Stimulated activated CD8-positive, alpha-beta memory T cell treated with anti-CD3 and anti-CD28 coated beads, Interleukin-15, amount 100 ng/mL, for 24 hours (primary cell): ENCODE measurements around the gene YY1.
"Not testable (repeated sequence)": the region's sequence is repeated elsewhere in the genome, so short reads cannot be mapped to it uniquely, and the experiment has no call there.

Experiments used
- DNase-seq: peaks from one replicate; pipeline ENCODE4 v3.0.0-alpha.2; 2020; ENCODE audit warnings: low read depth

Gene YY1

GRCh38 chr14:100243020-100243419 is 4.1 kb downstream of the YY1 start:
- DNase-seq = no peak

- no peak for DNase-seq
These were observed 8.0 kb downstream of the YY1 start for GRCh38 chr14:100246809-100247428.

GRCh38 chr14:100250732-100251465 is 12.0 kb downstream of the YY1 start:
- DNase-seq = no peak

GRCh38 chr14:100252684-100253083 is 13.7 kb downstream of the YY1 start:
- no peak for DNase-seq

GRCh38 chr14:100256339-100256895 is 17.5 kb downstream of the YY1 start:
- DNase-seq = no peak

- DNase-seq = no peak
These were observed 22.7 kb downstream of the YY1 start for GRCh38 chr14:100261621-100262020.

GRCh38 chr14:100262545-100262944 is 23.6 kb downstream of the YY1 start:
- no peak for DNase-seq

GRCh38 chr14:100263141-100263540 is 24.2 kb downstream of the YY1 start:
- no peak for DNase-seq

- no peak for DNase-seq
These were observed 29.0 kb downstream of the YY1 start for GRCh38 chr14:100267990-100268389.

- DNase-seq = no peak
These were observed 29.8 kb downstream of the YY1 start for GRCh38 chr14:100268591-100269207.

GRCh38 chr14:100271247-100271939 is 32.4 kb downstream of the YY1 start:
- no peak for DNase-seq

GRCh38 chr14:100274250-100274649 is 35.3 kb downstream of the YY1 start:
- DNase-seq = no peak

GRCh38 chr14:100275214-100275613 is 36.3 kb downstream of the YY1 start:
- DNase-seq = no peak

- DNase-seq = no peak
These were observed 39.8 kb downstream of the YY1 start for GRCh38 chr14:100278702-100279101.

- no peak for DNase-seq
These were observed 40.2 kb downstream of the YY1 start for GRCh38 chr14:100279133-100279532.

GRCh38 chr14:100279563-100279962 is 40.6 kb downstream of the YY1 start:
- no peak for DNase-seq

- no peak for DNase-seq
These were observed 42.5 kb downstream of the YY1 start for GRCh38 chr14:100281286-100282082.

- DNase-seq = no peak
These were observed 43.1 kb downstream of the YY1 start for GRCh38 chr14:100282083-100282350.

- DNase-seq = no peak
These were observed 43.9 kb downstream of the YY1 start for GRCh38 chr14:100282766-100283419.

- DNase-seq = not testable (repeated sequence)
These were observed 44.5 kb downstream of the YY1 start for GRCh38 chr14:100283436-100283835.
